Skin of body (tissue), 2 donors: ENCODE results near the gene SOX8. TPM values are rescaled to one million over a fixed set of nuclear protein-coding genes. Genes with fewer than 3 reads are reported as not detected.
"Not testable (repeated sequence)": the region's sequence is repeated elsewhere in the genome, so short reads cannot be mapped to it uniquely, and the experiment has no call there.

Source experiments
- DNase-seq: peaks from one replicate; lab custom pipeline; 2025; lab: John Stamatoyannopoulos, UW
- total RNA-seq: library from RNA; depleted of rRNA; stranded (reverse); fragments of >200 nt; gene quantifications from one replicate; pipeline ENCODE4 v1.2.3, GENCODE V29; 2014

The SOX8 gene
- total RNA-seq: 6.8 TPM

DNA sequence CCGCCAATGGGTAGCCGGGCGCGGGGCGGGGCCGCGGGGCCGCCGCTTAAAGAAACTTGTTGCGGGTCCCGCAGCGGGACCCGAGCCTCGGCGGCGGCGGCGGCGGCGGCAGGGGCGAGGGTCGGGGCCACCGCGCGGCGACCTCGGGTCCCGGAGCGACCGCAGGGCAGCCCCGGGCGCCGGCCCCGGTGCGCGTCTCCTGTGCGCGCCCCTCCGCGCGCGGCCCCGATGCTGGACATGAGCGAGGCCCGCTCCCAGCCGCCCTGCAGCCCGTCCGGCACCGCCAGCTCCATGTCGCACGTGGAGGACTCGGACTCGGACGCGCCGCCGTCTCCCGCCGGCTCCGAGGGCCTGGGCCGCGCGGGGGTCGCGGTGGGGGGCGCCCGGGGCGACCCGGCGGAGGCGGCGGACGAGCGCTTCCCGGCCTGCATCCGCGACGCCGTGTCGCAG lies at the start of gene SOX8:
TSS of gene SOX8 (plus strand) at position 76 of the 450 bp plus-strand sequence. CDS start at position 229, 153 bp downstream.
- no peak for DNase-seq

DNA sequence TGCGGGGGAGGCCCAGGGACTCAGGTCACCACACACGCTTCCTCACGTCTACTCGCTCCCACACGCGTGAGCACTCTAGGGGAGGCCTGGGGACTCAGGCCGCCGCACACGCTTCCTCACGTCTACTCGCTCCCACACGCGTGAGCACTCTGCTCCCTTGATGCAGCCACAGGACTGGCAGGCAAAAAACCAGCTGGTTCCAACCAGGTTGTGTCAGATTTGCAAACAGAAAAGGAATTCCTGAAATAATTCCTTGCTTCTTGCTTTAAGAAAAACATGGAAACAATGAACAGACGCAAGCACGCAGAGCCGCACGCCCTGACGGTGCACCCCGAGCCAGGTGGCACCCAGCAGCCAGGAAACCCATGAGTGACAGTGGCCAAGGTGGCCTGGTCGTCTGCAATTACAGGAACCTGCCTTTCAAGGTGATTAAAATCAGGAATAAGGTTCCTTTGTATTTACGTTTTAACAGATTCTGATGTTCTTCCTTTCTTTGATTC lies 48.7 kb upstream of the SOX8 start:
- no peak for DNase-seq

DNA sequence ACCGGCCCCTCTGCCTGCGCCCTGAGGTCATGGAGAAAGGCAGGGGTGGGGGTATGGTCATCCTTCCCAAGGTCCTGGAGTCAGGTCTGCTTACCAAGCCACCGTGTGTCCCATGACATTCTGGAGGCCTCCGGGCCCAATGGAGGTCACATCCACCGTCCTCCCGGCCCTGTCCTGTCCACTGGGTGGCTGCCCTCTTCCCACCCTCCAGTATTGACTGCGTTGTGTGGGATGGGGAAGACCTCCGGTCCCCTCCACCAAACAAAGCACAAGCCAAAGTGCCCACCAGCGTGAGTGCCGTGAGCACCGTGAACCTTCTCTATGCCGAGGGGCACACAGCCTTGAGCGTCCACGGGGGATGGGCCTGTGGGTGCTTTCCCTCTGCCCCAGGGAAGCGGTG lies 48.0 kb upstream of the SOX8 start:
- no peak for DNase-seq

DNA sequence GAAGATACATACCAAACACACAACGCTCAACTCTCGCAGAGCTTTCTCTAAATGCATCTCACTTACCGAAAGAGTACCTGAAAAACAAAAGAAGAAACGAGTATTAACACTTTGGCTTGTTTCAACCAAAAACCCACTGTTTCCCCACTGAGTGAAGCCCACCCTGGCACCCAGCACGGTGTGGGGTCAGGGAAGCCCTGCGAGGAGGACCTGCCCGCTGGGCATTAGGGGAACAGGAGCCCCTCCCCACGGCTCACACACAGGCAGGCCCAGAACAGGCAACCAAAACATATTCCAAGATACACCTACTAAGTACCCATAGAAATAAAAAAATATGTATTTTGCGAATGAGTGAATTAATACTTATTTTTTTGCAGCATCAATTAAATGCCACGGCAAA lies 47.4 kb upstream of the SOX8 start:
- DNase-seq: no peak

DNA sequence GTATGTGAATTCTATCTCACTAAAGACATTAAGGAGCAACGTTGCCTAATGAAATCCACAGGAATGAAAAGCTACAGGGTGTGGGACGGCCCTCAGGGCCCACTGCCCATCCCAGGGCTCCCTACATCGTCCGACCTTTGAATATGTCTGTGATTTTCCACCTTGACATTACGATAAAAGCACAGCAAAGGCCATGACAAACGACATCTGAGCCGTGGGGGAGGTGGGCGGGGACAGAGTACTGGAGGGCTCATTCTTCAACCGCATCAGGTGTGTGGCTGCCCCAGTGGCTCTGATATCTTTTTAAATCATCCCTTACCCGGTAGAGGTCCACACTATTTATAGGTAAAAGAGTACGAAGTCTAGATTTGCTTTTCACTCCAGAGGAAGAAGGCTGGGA lies 45.9 kb upstream of the SOX8 start:
- no peak for DNase-seq

GRCh38 chr16:937311-937710 lies 44.3 kb upstream of the SOX8 start:
- DNase-seq: no peak

DNA sequence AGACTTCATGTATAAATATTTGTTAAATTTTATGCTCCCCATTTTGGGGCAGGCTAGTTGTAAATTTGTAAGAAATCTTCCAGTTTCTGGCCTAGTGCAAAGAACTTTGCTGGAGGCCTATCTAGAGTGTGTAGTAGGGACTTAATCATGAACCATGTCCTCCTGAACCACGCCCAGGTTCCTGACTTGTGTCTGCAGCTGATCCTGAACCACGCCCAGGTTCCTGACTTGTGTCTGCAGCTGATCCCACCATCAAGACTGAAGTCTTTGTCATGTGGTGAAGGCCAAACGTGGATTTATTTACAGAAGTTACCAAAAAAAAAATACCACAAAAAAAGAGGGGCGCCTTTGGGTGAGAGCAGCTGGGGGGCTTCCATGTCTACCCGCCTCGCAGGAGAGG lies 43.8 kb upstream of the SOX8 start:
- DNase-seq: no peak

- DNase-seq: no peak
These were observed 43.4 kb upstream of the SOX8 start for GRCh38 chr16:938136-938535.

DNA sequence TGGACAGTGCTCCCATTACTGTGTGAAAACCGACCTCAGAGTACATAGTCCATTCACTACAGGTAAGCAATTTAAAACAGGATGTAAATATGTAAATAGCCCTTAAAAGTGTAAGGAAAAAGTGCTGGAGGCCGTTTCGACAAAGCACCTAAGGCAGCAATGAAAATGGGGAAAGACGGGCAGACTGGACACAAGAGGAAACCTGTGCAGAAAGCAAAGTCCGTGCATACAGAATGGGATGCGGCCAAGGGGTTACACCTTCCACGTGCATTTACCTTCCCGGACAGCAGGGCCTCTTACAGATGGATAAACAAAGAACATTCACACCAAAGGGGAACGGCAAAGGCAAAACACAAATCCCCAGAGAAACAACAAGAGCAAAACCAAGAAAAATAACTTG lies 42.8 kb upstream of the SOX8 start:
- no peak for DNase-seq

DNA sequence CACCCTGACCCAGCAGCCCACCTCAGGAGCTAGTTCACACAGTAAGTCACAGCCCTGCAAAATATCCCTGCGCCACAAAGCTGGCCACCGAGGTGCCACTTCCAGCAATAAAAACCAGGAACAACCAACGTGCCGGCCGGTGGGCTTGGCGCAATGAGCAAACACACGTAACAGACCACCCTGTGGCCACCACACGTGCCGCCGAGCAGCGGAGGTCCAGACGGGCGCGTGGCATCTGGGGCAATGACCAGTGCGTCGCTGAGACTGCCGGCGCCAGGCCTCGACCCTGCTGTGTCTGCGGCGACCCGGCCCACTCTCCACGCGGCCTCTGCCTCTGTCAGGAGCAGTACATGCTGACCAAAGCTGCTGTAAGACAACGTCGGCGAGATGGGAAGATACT lies 42.3 kb upstream of the SOX8 start:
- DNase-seq: no peak

- DNase-seq: no peak
These were observed 41.6 kb upstream of the SOX8 start for GRCh38 chr16:939941-940340.

DNA sequence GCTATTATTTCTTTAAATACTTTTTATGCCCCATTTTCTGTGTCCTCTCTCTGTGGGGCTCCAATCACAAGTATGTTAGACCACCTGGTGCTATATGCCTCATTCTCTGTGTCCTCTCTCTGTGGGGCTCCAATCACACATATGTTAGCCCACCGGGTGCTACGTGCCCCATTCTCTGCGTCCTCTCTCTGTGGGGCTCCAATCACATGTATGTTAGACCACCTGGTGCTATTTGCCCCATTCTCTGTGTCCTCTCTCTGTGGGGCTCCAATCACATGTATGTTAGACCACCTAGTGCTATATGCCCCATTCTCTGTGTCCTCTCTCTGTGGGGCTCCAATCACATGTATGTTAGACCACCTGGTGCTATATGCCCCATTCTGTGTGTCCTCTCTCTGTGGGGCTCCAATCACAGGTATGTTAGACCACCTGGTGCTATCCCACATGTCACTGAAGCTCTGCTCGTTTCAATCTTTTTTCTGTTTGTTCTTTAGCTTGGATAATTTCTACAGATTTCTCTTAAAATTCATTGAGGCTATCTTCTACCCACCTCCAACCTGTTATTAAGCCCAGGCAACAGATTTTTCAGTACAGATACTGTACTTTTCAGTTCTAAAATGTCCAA lies 39.0 kb upstream of the SOX8 start:
- no peak for DNase-seq

DNA sequence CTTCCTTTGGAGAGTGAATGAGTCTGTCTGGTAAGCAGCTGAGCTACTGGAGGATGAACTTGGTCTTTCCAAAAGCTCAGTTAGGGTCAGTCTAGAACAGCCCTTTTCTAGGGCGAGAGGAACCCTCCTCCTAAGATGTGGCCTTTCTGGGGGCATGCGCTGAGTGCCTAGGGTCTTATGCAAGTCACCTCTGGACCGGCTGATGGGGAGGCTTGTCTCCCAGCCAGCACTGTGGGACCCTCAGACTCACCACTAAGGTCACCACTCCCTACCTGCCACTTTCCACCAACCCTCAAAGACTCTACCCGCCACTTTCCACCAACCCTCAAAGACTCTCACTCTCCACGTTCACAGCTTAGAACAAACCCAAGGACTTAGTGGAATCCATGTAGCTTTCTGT lies 37.6 kb upstream of the SOX8 start:
- no peak for DNase-seq

DNA sequence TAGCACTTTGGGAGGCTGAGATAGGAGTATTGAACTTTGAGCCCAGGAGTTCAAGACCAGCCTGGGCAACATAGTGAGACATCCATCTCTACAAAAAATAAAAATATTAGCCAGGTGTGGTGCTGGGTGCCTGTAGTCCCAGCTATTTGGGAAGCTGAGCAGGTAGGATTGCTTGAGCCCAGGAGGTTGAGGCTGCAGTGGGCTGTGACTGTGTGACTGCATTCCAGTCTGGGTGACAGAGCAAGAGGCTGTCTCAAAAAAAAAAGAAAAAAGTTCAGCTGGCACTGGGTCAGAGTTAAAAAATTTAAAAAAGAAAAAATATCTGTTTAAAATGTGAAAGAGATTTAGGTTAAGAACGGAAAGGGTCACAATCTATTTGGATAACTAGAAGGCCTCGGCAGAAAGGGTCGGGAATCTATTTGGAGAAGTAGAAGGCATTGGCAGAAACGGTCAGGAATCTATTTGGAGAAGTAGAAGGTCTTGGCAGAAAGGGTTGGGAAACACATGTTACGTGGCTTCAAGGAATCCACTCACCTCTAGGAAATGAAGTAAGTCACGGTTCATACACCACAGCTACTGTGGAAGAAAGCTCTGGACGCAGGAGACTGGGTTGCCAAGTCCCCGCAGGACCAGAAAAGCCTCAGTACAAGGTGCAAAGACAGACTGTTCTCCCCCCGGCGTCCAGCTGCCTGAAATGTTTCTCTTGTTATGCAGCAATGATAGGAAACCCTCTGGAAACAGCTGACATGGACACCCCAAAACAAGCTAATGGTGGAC lies 36.1 kb upstream of the SOX8 start:
- DNase-seq: no peak

- no peak for DNase-seq
These were observed 35.5 kb upstream of the SOX8 start for GRCh38 chr16:946048-946395.

- DNase-seq: no peak
These were observed 34.2 kb upstream of the SOX8 start for GRCh38 chr16:947255-947921.

GRCh38 chr16:947922-948303 lies 33.7 kb upstream of the SOX8 start:
- DNase-seq: not testable (repeated sequence)

DNA sequence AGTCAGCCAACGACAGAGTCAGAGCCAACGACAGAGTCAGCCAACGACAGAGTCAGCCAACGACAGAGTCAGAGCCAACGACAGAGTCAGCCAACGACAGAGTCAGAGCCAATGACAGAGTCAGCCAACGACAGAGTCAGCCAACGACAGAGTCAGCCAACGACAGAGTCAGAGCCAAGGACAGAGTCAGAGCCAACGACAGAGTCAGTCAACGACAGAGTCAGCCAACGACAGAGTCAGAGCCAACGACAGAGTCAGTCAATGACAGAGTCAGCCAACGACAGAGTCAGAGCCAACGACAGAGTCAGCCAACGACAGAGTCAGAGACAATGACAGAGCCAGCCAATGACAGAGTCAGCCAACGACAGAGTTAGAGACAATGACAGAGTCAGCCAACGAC lies 32.8 kb upstream of the SOX8 start:
- not testable (repeated sequence) for DNase-seq

DNA sequence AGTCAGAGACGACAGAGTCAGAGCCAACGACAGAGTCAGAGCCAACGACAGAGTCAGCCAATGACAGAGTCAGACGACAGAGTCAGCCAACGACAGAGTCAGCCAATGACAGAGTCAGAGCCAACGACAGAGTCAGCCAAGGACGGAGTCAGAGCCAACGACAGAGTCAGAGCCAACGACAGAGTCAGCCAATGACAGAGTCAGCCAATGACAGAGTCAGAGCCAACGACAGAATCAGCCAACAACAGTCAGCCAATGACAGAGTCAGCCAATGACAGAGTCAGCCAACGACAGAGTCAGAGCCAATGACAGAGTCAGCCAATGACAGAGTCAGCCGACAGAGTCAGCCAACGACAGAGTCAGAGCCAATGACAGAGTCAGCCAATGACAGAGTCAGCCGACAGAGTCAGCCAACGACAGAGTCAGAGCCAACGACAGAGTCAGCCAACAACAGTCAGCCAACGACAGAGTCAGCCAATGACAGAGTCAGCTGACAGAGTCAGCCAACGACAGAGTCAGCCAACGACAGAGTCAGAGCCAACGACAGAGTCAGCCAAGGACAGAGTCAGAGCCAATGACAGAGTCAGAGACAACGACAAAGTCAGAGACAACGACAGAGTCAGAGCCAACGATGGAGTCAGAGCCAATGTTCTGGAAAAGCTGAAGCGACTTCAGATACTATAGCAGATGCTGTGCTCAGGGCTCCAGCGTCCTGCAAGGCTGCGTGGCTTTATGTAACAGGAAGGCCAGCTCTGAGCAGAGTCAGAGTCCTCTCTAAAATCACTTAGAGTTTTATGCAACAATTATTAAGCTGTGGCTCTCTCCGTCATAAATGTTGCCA lies 30.6 kb upstream of the SOX8 start:
- not testable (repeated sequence) for DNase-seq

DNA sequence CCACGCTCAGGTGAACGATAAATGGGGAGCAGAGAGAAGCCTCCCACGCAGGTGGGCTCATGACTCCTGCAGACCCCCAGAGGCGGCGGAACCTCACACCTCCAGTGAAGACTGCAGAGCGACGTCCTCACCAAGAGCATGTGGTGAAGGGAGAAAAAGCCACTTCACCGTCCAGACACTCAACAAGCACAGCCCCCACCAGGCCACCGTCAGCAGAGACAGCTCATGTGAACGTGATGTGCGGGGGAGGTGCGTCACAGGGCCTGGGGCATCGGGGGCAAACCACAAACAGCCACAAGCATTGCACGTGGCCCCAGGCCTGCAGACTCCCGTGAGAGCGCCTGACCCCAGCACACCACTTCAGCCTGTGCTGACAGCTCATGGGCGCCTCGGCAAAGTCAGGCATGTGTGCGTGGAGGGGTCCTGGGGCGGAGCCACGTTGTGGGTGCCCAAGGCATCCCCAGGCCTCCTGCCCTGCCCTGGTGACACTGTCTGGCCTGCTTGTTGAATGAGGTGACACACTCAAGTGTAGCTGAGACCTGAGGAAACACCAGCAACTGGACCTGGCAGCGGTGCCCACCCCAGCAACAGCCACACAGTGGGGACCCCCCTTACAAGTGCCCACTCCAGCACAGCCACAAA lies 29.8 kb upstream of the SOX8 start:
- DNase-seq: no peak

DNA sequence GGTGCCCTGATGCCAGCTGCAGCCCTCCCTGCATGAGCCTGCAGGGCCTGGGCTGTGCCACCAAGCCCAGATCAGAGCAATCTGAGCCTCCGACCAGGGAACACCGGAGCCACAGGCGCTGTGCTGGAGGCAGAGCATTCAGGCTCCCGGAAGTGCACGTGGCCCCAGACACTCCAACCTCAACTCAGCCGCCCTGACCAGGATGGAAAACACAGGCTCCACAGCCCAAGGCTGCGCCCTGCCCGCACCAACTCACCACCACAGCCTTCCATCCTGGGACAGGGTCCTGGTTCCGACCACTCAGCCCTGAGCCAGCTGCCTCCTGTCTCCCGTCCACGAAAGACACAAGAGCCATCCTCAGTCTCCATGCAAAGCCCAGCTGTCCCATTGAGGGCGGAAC lies 29.2 kb upstream of the SOX8 start:
- no peak for DNase-seq
